HAP-1 (cell line): ENCODE measurements around the gene EIF5B.

Experiments
- DNase-seq, 2 experiments: peaks; one replicate each; pipeline ENCODE4 v3.0.0-alpha.2; 2016 to 2020; ENCODE audit warnings: low spot score in 2 of 2
- H3K27me3 ChIP-seq: fragments of 250-450 bp; sonication (Bioruptor Pico); 2 replicates; pipeline ENCODE4 v1.5.1; 2020; ENCODE audit warnings: low read depth, mild to moderate bottlenecking, moderate library complexity
- H3K36me3 ChIP-seq: fragments of 250-450 bp; sonication (Bioruptor Pico); replicated peaks from 2 replicates; pipeline ENCODE4 v1.5.1; 2020; ENCODE audit warnings: mild to moderate bottlenecking
- H3K4me1 ChIP-seq: fragments of 250-450 bp; sonication (Bioruptor Pico); 2 replicates; pipeline ENCODE4 v1.5.1; 2020; ENCODE audit warnings: mild to moderate bottlenecking
- H3K4me3 ChIP-seq: fragments of 250-450 bp; sonication (Bioruptor Pico); 2 replicates; pipeline ENCODE4 v1.5.1; 2020; ENCODE audit warnings: mild to moderate bottlenecking, moderate library complexity
- H3K9me3 ChIP-seq: fragments of 250-450 bp; sonication (Bioruptor Pico); 2 replicates; pipeline ENCODE4 v1.5.1; 2020; ENCODE audit warnings: mild to moderate bottlenecking, moderate library complexity
- in situ Hi-C: fragments of 300-500 bp; cut with MboI; formaldehyde crosslinking; loops from 3 replicates; pipeline ENCODE4 v1.14.3; 2020; ENCODE audit warnings: low sequenced_read_pairs, inconsistent platforms, mixed read lengths

Gene EIF5B

GRCh38 chr2:99442837-99443236, 105.6 kb downstream of the EIF5B start:
- Histone ChIP-seq H3K4me1 (no peaks in the 10 kb centered on the region), H3K27me3 (no peaks in the 10 kb centered on the region), H3K9me3 (no peaks in the 10 kb centered on the region), H3K36me3 (peaks cover 28% of the 10 kb centered on the region), H3K4me3 (no peak overlapping the region)
- in situ Hi-C loops = no loop called here
- no peak for DNase-seq

- no peaks in the 10 kb centered on the region for H3K9me3 ChIP-seq
- H3K4me1 ChIP-seq = no peaks in the 10 kb centered on the region
- no peak overlapping the region for H3K4me3 ChIP-seq
- H3K36me3 ChIP-seq = peaks cover 27% of the 10 kb centered on the region
- no peaks in the 10 kb centered on the region for H3K27me3 ChIP-seq
- in situ Hi-C loops = no loop called here
- DNase-seq = no peak
Observed at GRCh38 chr2:99444222-99444621, 107.0 kb downstream of the EIF5B start.

GRCh38 chr2:99445065-99445464, 107.9 kb downstream of the EIF5B start:
- Histone ChIP-seq H3K36me3 (peaks cover 27% of the 10 kb centered on the region), H3K4me3 (no peak overlapping the region), H3K4me1 (no peaks in the 10 kb centered on the region), H3K9me3 (no peaks in the 10 kb centered on the region), H3K27me3 (no peaks in the 10 kb centered on the region)
- DNase-seq = no peak
- in situ Hi-C loops = no loop called here

GRCh38 chr2:99448556-99448955, 111.4 kb downstream of the EIF5B start:
- H3K36me3 ChIP-seq = peaks cover 24% of the 10 kb centered on the region
- no peaks in the 10 kb centered on the region for H3K27me3 ChIP-seq
- no peak for DNase-seq

GRCh38 chr2:99450199-99450598, 113.0 kb downstream of the EIF5B start:
- H3K4me1 ChIP-seq = peaks cover 3% of the 10 kb centered on the region
- no peaks in the 10 kb centered on the region for H3K9me3 ChIP-seq
- H3K36me3 ChIP-seq = peaks cover 29% of the 10 kb centered on the region
- H3K4me3 ChIP-seq = no peak overlapping the region
- no peaks in the 10 kb centered on the region for H3K27me3 ChIP-seq
- no peak for DNase-seq
- in situ Hi-C loops = no loop called here

More at GRCh38 chr2:99448556-99448955, 111.4 kb downstream of the EIF5B start:
- Histone ChIP-seq H3K4me3 (no peak overlapping the region), H3K9me3 (no peaks in the 10 kb centered on the region), H3K4me1 (peaks cover 3% of the 10 kb centered on the region)
- in situ Hi-C loops = no loop called here
